Measurements from ENCODE around the gene SERPINA5. TPM values are rescaled to one million over a fixed set of nuclear protein-coding genes. Genes with fewer than 3 reads are reported as not detected.

Gene SERPINA5
- total and polyA plus RNA-seq, 10 donors, result 11.5 to 216 (median 135) TPM

- Histone ChIP-seq H3K36me3 (no peaks in the 10 kb centered on the region), H3K9me3 (no peaks in the 10 kb centered on the region), H3K4me1 (peaks cover 0 to 8% (median 0%) of the 10 kb centered on the region in 6 donors), H3K27me3 (replicated peaks in 1 of 7) (peaks cover 0 to 46% (median 0%) of the 10 kb centered on the region in 7 donors), H3K27ac (no peak overlapping the region), H3K4me3 (no peak overlapping the region)
- DNase-seq, result no peak
- intact Hi-C loops (cut with DNase I; ENCODE audit: low total_unique reads), result no loop called here
- WGBS, 5 donors, result 43 to 65% (median 52%) methylated on average over 2 of the region's 2 CpGs
- no peak for TF ChIP-seq POLR2A (IDR thresholded peaks at IDR 0.05)
Measured at GRCh38 chr14:94536836-94537235, 44.4 kb upstream of the SERPINA5 start.

- no peaks in the 10 kb centered on the region for H3K36me3 ChIP-seq
- H3K9me3 ChIP-seq, result no peaks in the 10 kb centered on the region
- intact Hi-C loops (cut with DNase I; ENCODE audit: low total_unique reads), result no loop called here
- no peak for DNase-seq
- peaks cover 0 to 8% (median 0%) of the 10 kb centered on the region in 6 donors for H3K4me1 ChIP-seq
- 78 to 90% (median 84%) methylated on average over 6 of the region's 6 CpGs for WGBS, 5 donors
- H3K4me3 ChIP-seq, result no peak overlapping the region
- TF ChIP-seq POLR2A (IDR thresholded peaks at IDR 0.05) (no peak), CTCF (IDR thresholded peaks at IDR 0.05 in 8 of 11, conservative IDR thresholded peaks at IDR 0.05 in 3 of 11) (no peak), POLR2AphosphoS5 (IDR thresholded peaks at IDR 0.05) (no peak)
- H3K27me3 ChIP-seq (replicated peaks in 1 of 7), result peaks cover 0 to 42% (median 0%) of the 10 kb centered on the region in 7 donors
- H3K27ac ChIP-seq, result no peak overlapping the region
Measured at GRCh38 chr14:94538070-94538740, 43.0 kb upstream of the SERPINA5 start.

GRCh38 chr14:94539181-94539580, 42.0 kb upstream of the SERPINA5 start:
- no peaks in the 10 kb centered on the region for H3K9me3 ChIP-seq
- no peak overlapping the region for H3K4me3 ChIP-seq
- H3K27me3 ChIP-seq (replicated peaks in 1 of 7), result peaks cover 0 to 33% (median 0%) of the 10 kb centered on the region in 7 donors
- TF ChIP-seq POLR2AphosphoS5 (IDR thresholded peaks at IDR 0.05), result no peak
- no peak for TF ChIP-seq POLR2A (IDR thresholded peaks at IDR 0.05)
- TF ChIP-seq CTCF (IDR thresholded peaks at IDR 0.05 in 8 of 11, conservative IDR thresholded peaks at IDR 0.05 in 3 of 11), result no peak
- intact Hi-C loops (cut with DNase I; ENCODE audit: low total_unique reads), result no loop called here
- DNase-seq, result no peak
- H3K36me3 ChIP-seq, result no peaks in the 10 kb centered on the region
- no peak overlapping the region for H3K27ac ChIP-seq
- 74 to 84% (median 79%) methylated on average over 7 of the region's 7 CpGs for WGBS, 5 donors
- H3K4me1 ChIP-seq, result peaks cover 0 to 8% (median 0%) of the 10 kb centered on the region in 6 donors

GRCh38 chr14:94540031-94540794, 41.0 kb upstream of the SERPINA5 start:
- intact Hi-C loops (cut with DNase I; ENCODE audit: low total_unique reads), result no loop called here

More at GRCh38 chr14:94540031-94540794, 41.0 kb upstream of the SERPINA5 start:
- Histone ChIP-seq H3K4me1 (peaks cover 0 to 8% (median 0%) of the 10 kb centered on the region in 6 donors), H3K4me3 (no peak overlapping the region), H3K27ac (no peak overlapping the region), H3K9me3 (peaks cover 0 to under 1% (median 0%) of the 10 kb centered on the region in 8 donors), H3K36me3 (no peaks in the 10 kb centered on the region), H3K27me3 (replicated peaks in 1 of 7) (peaks cover 0 to 29% (median 0%) of the 10 kb centered on the region in 7 donors)
- no peak for TF ChIP-seq CTCF (IDR thresholded peaks at IDR 0.05 in 8 of 11, conservative IDR thresholded peaks at IDR 0.05 in 3 of 11)
- no peak for TF ChIP-seq POLR2A (IDR thresholded peaks at IDR 0.05)
- no peak for TF ChIP-seq POLR2AphosphoS5 (IDR thresholded peaks at IDR 0.05)
- 37 to 52% (median 45%) methylated on average over 11 to 13 of the region's 13 CpGs for WGBS, 5 donors
- no peak for DNase-seq
